ENCODE results near the gene HTR3E. TPM values are rescaled to one million over a fixed set of nuclear protein-coding genes. Genes with fewer than 3 reads are reported as not detected.
"Not testable (repeated sequence)": the region's sequence is repeated elsewhere in the genome, so short reads cannot be mapped to it uniquely, and the experiment has no call there.

The HTR3E gene
- total RNA-seq, 1 experiment from 2014 or later, result not detected

- DNase-seq (ENCODE audit: extremely low read depth, low read depth), result no peak
Measured at GRCh38 chr3:184099806-184100686, 3.2 kb downstream of the HTR3E start.

- DNase-seq (ENCODE audit: extremely low read depth, low read depth), result no peak
Measured at GRCh38 chr3:184110316-184110725, 13.5 kb downstream of the HTR3E start.

- DNase-seq (ENCODE audit: extremely low read depth, low read depth), result no peak
Measured at GRCh38 chr3:184116017-184116416, 19.2 kb downstream of the HTR3E start.

- no peak for DNase-seq (ENCODE audit: extremely low read depth, low read depth)
Measured at GRCh38 chr3:184117636-184118035, 20.8 kb downstream of the HTR3E start.

- not testable (repeated sequence) for DNase-seq (ENCODE audit: extremely low read depth, low read depth)
Measured at GRCh38 chr3:184121031-184121430, 24.2 kb downstream of the HTR3E start.

GRCh38 chr3:184126006-184126405 is 29.1 kb downstream of the HTR3E start:
- DNase-seq (ENCODE audit: extremely low read depth, low read depth), result no peak

- no peak for DNase-seq (ENCODE audit: extremely low read depth, low read depth)
Measured at GRCh38 chr3:184129012-184129411, 32.1 kb downstream of the HTR3E start.

- no peak for DNase-seq (ENCODE audit: extremely low read depth, low read depth)
Measured at GRCh38 chr3:184132945-184133344, 36.1 kb downstream of the HTR3E start.

GRCh38 chr3:184133840-184134745 is 37.2 kb downstream of the HTR3E start:
- DNase-seq (ENCODE audit: extremely low read depth, low read depth), result peak; percentile 66

- DNase-seq (ENCODE audit: extremely low read depth, low read depth), result no peak
Measured at GRCh38 chr3:184134746-184135148, 37.9 kb downstream of the HTR3E start.

- DNase-seq (ENCODE audit: extremely low read depth, low read depth), result peak; percentile 89
Measured at GRCh38 chr3:184135149-184135910, 38.5 kb downstream of the HTR3E start, which contains the start of gene EIF2B5. Gene EIF2B5, plus strand, starts transcription at chr3:184135358. Its CDS starts 28 bp downstream, at chr3:184135386.

- DNase-seq (ENCODE audit: extremely low read depth, low read depth), result no peak
Measured at GRCh38 chr3:184135911-184136260, 39.0 kb downstream of the HTR3E start.

GRCh38 chr3:184140436-184140835 is 43.6 kb downstream of the HTR3E start:
- no peak for DNase-seq (ENCODE audit: extremely low read depth, low read depth)

- no peak for DNase-seq (ENCODE audit: extremely low read depth, low read depth)
Measured at GRCh38 chr3:184142199-184142598, 45.3 kb downstream of the HTR3E start.

GRCh38 chr3:184143327-184143726 is 46.5 kb downstream of the HTR3E start:
- DNase-seq (ENCODE audit: extremely low read depth, low read depth), result no peak

- no peak for DNase-seq (ENCODE audit: extremely low read depth, low read depth)
Measured at GRCh38 chr3:184144505-184144904, 47.6 kb downstream of the HTR3E start.

GRCh38 chr3:184145111-184145524 is 48.3 kb downstream of the HTR3E start:
- no peak for DNase-seq (ENCODE audit: extremely low read depth, low read depth)

GRCh38 chr3:184145751-184146270 is 48.9 kb downstream of the HTR3E start:
- no peak for DNase-seq (ENCODE audit: extremely low read depth, low read depth)

GRCh38 chr3:184148076-184148475 is 51.2 kb downstream of the HTR3E start:
- DNase-seq (ENCODE audit: extremely low read depth, low read depth), result no peak

- DNase-seq (ENCODE audit: extremely low read depth, low read depth), result no peak
Measured at GRCh38 chr3:184149123-184149522, 52.3 kb downstream of the HTR3E start.

All from NCI-H460 (cell line).